Nephron progenitor cell (in vitro differentiated cells): ENCODE results near the gene CUBN.

Experiments
- DNase-seq: peaks from one replicate; pipeline ENCODE4 v3.0.0; 2021
- H3K27ac Mint-ChIP-seq: 2 replicates; pipeline ENCODE4 v1.8.0; 2021; ENCODE audit warnings: mild to moderate bottlenecking, moderate library complexity, mixed read lengths
- H3K27me3 Mint-ChIP-seq: 2 replicates; pipeline ENCODE4 v1.8.0; 2021; ENCODE audit warnings: mild to moderate bottlenecking, low read depth, mixed read lengths; ENCODE audit not compliant: poor library complexity
- H3K36me3 Mint-ChIP-seq: 2 replicates; pipeline ENCODE4 v1.8.0; 2021; ENCODE audit warnings: low read depth, mixed read lengths
- H3K4me1 Mint-ChIP-seq: 2 replicates; pipeline ENCODE4 v1.8.0; 2021; ENCODE audit warnings: mixed read lengths
- H3K4me3 Mint-ChIP-seq: 2 replicates; pipeline ENCODE4 v1.8.0; 2021; ENCODE audit warnings: mild to moderate bottlenecking, moderate library complexity, mixed read lengths
- H3K9me3 Mint-ChIP-seq: 2 replicates; pipeline ENCODE4 v1.8.0; 2021; ENCODE audit warnings: mild to moderate bottlenecking, moderate library complexity, mixed read lengths
- TF ChIP-seq, protein P1 (sequence below): fragments of 200-600 bp; sonication (generic); IDR thresholded peaks from 2 replicates; pipeline ENCODE4 v1.5.0; 2021; ENCODE audit warnings: antibody characterized with exemption

Gene CUBN

DNA sequence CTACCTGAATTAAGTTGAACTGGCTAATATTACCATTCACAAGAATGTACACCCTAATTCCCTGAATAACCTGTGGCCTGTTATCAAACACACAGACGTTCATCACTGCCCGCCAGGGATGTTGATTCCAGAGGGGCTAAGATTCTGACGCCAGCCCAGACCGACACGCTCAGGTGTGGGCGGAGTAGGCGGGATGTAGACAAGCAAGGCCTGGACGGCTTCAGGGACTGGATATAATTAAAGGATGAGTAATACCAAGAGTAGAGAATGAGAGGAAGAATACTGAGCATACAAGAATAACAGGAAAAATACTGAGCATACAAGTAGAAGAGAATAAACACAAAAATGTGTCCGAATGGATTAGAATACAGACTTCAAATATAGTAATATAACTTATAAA, 29.0 kb downstream of the CUBN start:
- Mint-ChIP-seq H3K36me3 (peaks cover 12% of the 10 kb centered on the region), H3K9me3 (peaks cover 15% of the 10 kb centered on the region), H3K27ac (no peak overlapping the region), H3K4me3 (no peak overlapping the region), H3K4me1 (no peaks in the 10 kb centered on the region), H3K27me3 (peaks cover 4% of the 10 kb centered on the region)
- TF ChIP-seq, protein P1, sequence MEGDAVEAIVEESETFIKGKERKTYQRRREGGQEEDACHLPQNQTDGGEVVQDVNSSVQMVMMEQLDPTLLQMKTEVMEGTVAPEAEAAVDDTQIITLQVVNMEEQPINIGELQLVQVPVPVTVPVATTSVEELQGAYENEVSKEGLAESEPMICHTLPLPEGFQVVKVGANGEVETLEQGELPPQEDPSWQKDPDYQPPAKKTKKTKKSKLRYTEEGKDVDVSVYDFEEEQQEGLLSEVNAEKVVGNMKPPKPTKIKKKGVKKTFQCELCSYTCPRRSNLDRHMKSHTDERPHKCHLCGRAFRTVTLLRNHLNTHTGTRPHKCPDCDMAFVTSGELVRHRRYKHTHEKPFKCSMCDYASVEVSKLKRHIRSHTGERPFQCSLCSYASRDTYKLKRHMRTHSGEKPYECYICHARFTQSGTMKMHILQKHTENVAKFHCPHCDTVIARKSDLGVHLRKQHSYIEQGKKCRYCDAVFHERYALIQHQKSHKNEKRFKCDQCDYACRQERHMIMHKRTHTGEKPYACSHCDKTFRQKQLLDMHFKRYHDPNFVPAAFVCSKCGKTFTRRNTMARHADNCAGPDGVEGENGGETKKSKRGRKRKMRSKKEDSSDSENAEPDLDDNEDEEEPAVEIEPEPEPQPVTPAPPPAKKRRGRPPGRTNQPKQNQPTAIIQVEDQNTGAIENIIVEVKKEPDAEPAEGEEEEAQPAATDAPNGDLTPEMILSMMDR: no peak
- no peak for DNase-seq

DNA sequence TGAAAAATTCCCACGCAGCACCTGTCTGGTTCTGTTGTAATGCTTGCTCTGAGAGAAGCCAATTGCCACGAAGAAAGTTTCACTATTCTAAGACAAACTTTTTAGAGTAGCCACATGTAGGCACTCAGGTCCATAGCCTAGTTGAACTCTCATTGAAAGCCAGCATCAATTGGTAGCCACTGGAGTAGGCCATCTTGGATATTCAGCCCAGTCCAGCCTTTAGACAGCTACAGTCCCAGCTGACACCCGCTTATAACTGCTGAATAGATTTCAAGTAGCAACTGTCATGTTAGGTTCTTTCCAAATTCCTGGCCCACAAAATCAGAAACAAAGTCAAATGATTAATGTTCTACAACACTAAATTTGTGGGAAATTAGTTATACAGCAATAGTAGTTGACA, 31.6 kb downstream of the CUBN start:
- no peak overlapping the region for H3K27ac Mint-ChIP-seq
- peaks cover 23% of the 10 kb centered on the region for H3K36me3 Mint-ChIP-seq
- TF ChIP-seq, protein P1: no peak
- H3K27me3 Mint-ChIP-seq: peaks cover 4% of the 10 kb centered on the region
- peaks cover 38% of the 10 kb centered on the region for H3K9me3 Mint-ChIP-seq
- DNase-seq: no peak
- no peaks in the 10 kb centered on the region for H3K4me1 Mint-ChIP-seq
- no peak overlapping the region for H3K4me3 Mint-ChIP-seq

DNA sequence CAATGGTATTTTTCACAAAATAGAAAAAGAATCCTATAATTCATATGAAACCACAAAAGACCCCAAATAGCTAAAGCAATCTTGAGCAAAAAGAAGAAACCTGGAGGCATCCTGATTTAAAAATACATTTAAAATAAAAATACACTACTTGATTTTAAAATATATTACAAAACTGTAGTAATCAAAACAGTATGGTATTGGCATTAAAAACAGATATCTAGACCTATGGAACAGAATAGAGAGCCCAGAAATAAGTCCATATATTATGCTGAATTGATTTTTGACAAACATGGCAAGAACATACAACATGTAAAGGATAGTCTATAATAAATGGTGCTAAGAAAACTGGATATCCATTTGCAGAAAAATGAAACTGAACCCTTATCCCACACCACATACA, 34.8 kb downstream of the CUBN start:
- peaks cover 2% of the 10 kb centered on the region for H3K27me3 Mint-ChIP-seq
- TF ChIP-seq, protein P1: no peak
- no peak overlapping the region for H3K27ac Mint-ChIP-seq
- peaks cover 23% of the 10 kb centered on the region for H3K36me3 Mint-ChIP-seq
- no peak overlapping the region for H3K4me3 Mint-ChIP-seq
- no peaks in the 10 kb centered on the region for H3K4me1 Mint-ChIP-seq
- DNase-seq: no peak
- peaks cover 44% of the 10 kb centered on the region for H3K9me3 Mint-ChIP-seq

DNA sequence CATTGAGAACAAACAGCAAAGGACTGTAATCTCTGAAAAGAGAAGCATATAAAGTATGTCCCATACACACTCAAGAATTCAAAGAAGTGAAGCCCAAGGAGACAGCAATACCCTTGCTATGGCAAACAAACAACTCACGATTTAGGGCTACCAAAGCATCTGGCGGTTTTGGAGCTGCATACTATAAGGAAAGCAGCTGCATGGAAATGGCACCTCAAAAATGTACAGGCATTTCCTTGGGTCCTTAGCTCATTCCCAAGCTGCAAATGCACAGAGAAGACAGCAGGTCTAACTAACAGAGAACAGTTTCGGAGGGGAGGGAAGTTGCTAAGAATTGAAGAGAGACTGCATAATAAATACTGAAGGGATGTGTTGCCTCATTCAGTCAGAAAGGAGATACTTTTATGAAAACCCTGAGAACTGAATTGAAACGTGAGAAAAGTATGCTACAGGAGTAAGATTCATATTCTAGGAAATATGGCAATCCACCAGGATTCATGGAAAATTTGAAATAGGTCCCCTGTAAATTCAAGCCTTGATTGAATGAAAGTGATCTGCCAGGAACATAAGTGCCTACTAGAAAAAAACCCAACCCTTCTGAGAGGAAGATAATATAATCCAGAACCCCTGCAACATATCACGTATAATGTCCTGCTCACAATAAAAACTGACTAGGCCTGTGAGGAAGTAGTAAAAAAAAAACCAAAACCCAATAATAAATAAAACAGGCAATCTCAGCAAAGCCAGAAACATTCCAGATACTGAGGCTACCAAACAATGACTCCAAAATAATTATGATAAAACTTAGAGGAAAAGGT, 36.4 kb downstream of the CUBN start:
- H3K4me3 Mint-ChIP-seq: no peak overlapping the region
- no peak for DNase-seq
- TF ChIP-seq, protein P1: no peak
- H3K36me3 Mint-ChIP-seq: peaks cover 23% of the 10 kb centered on the region
- H3K27me3 Mint-ChIP-seq: peaks cover 4% of the 10 kb centered on the region
- H3K27ac Mint-ChIP-seq: no peak overlapping the region
- H3K9me3 Mint-ChIP-seq: peaks cover 44% of the 10 kb centered on the region
- no peaks in the 10 kb centered on the region for H3K4me1 Mint-ChIP-seq

DNA sequence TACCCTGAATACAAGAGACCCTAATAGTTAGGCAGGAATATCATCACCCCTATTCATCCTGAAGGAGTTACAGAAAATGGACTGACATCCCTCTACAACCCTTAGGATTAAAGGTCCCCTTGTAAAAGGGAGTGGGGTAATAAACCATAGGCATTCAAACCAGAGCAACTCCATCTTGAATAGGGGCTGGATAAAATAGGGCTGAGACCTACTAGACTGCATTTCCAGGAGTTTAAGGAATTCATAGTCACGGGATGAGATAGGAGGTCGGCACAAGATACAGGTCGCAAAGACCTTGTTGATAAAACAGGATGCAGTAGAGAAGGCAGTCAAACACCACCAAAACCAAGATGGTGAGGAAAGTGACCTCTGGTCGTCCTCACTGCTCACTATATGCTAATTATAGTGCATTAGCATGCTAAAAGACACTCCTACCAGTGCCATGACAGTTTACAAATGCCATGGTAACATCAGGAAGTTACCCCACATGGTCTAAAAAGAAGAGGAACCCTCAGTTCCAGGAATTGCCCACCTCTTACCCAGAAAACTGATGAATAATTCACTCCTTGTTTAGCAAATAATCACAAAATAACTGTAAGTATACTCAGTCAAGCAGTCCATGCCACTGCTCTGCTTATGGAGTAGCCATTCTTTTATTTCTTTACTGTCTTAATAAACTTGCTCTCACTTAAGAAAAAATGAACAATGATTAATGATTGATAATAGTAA, 37.2 kb downstream of the CUBN start:
- Mint-ChIP-seq H3K4me3 (no peak overlapping the region), H3K9me3 (peaks cover 41% of the 10 kb centered on the region), H3K27ac (no peak overlapping the region), H3K4me1 (no peaks in the 10 kb centered on the region), H3K36me3 (peaks cover 23% of the 10 kb centered on the region), H3K27me3 (peaks cover 4% of the 10 kb centered on the region)
- DNase-seq: no peak
- TF ChIP-seq, protein P1: no peak
